ENCODE data around the gene PITPNM3.

GRCh38 chr17:6530324-6530920 is 25.9 kb downstream of the PITPNM3 start:
- no peak for TF ChIP-seq EP300 (IDR thresholded peaks at IDR 0.05; ENCODE audit: borderline replicate concordance)
- no peak for TF ChIP-seq CREB1 (IDR thresholded peaks at IDR 0.05; ENCODE audit: low read depth)

All from Ishikawa (cell line).